Neutrophil (primary cell): Measurements from ENCODE around the gene PTPRC.

Experiments
- H3K27ac ChIP-seq: fragments of 200-600 bp; sonication (generic); 2 replicates; pipeline ENCODE4 v1.5.1; 2016; ENCODE audit warnings: mild to moderate bottlenecking, moderate library complexity
- H3K27me3 ChIP-seq: fragments of 200-600 bp; sonication (generic); 2 replicates; pipeline ENCODE4 v1.6.0; 2016; ENCODE audit warnings: mild to moderate bottlenecking
- H3K36me3 ChIP-seq: fragments of 200-600 bp; sonication (generic); 2 replicates; pipeline ENCODE4 v1.5.1; 2017
- H3K4me1 ChIP-seq, 2 experiments: fragments of 200-600 bp in 1 of 2; sonication (generic) in 1 of 2; 1 replicate in 1 of 2; 2 replicates in 1 of 2; pipeline versions ENCODE4 v1.5.1 to v1.6.1; 2013 to 2016; ENCODE audit warnings: low read depth in 1 of 2, low read length in 1 of 2, mild to moderate bottlenecking in 1 of 2, moderate library complexity in 1 of 2; ENCODE audit not compliant: control insufficient read depth in 1 of 2, insufficient read depth in 1 of 2
- H3K4me3 ChIP-seq, 2 experiments: fragments of 200-600 bp in 1 of 2; sonication (generic) in 1 of 2; 1 replicate in 1 of 2; 2 replicates in 1 of 2; pipeline ENCODE4 v1.5.1; 2013 to 2016; ENCODE audit warnings: low read depth in 1 of 2, low read length in 1 of 2, mild to moderate bottlenecking in 1 of 2, moderate library complexity in 1 of 2
- H3K9me3 ChIP-seq: fragments of 200-600 bp; sonication (generic); 2 replicates; pipeline ENCODE4 v1.5.1; 2016
- TF ChIP-seq, protein P1 (sequence below): fragments of 200-600 bp; sonication (generic); IDR thresholded peaks from 2 replicates; pipeline ENCODE4 v1.5.1; 2016; ENCODE audit warnings: antibody characterized with exemption

PTPRC gene

DNA sequence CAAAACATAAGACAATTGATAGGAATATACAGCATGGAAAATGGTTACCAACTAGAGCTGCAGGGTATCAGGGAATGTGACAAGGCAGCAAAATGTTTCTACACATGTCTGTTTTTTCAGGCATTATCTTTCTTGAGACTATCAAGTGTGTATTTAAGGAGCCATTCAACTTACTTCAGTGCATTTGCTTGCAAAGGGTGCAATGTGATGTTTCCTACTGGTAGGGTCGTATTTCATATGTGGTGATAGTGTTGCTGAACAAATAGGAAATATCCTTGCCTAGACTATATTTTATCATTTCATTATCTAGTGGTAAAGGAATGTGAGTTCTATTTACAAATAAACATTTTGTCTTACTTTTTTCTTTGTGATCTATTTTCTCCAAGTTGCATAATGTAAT lies 42.4 kb downstream of the PTPRC start:
- H3K27me3 ChIP-seq = no peaks in the 10 kb centered on the region
- H3K9me3 ChIP-seq = no peaks in the 10 kb centered on the region
- peak overlapping the region; percentile 37 to 45 for H3K4me3 ChIP-seq
- peak overlapping the region; percentile 97 for H3K27ac ChIP-seq
- TF ChIP-seq, protein P1, sequence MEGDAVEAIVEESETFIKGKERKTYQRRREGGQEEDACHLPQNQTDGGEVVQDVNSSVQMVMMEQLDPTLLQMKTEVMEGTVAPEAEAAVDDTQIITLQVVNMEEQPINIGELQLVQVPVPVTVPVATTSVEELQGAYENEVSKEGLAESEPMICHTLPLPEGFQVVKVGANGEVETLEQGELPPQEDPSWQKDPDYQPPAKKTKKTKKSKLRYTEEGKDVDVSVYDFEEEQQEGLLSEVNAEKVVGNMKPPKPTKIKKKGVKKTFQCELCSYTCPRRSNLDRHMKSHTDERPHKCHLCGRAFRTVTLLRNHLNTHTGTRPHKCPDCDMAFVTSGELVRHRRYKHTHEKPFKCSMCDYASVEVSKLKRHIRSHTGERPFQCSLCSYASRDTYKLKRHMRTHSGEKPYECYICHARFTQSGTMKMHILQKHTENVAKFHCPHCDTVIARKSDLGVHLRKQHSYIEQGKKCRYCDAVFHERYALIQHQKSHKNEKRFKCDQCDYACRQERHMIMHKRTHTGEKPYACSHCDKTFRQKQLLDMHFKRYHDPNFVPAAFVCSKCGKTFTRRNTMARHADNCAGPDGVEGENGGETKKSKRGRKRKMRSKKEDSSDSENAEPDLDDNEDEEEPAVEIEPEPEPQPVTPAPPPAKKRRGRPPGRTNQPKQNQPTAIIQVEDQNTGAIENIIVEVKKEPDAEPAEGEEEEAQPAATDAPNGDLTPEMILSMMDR = no peak
- peaks cover 9% of the 10 kb centered on the region for H3K36me3 ChIP-seq
- H3K4me1 ChIP-seq = peaks cover 99% of the 10 kb centered on the region in 2 experiments

DNA sequence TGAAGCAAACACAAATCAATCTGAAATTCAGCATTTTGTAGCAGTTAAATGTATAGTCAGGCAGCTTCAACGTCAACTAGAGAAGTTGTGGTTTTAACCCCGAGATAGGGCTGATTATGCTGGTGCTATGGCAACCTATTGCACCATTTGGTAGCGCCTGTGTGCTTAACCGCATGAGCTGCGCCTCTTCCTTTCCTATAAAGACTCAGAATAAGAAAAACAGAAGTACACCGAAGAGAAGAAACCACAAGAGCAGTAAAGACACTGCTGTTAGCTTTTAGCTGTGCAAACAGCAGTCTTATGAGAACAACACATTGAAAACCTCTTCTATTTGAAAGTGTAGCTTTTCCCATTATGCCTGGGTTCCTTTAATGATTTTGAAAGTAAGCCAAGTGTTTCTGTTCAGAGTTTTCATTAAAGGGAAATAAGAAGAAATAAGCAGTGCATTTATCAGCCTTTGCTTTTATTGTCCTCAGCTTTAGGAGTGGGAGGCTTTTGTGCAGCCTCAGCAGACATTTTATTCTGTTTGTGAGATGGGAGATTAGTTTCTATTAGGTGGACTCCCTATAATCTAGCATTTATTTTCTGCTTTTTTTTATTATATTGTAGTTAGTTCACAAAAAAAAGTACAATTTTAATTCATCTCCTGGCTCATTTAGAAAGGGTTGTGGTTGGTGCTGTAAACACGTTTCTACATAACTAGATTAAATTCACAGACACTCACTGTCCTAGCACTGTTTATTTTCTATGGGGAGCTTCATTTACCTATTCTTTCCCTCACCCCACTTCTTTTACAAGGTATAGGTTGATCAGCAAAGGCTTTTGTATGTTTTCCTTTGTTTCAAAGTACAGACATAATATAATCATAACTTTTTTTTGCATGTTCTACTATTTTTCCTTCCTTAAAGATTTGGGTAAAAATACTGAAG lies 43.3 kb downstream of the PTPRC start:
- Histone ChIP-seq H3K36me3 (peaks cover 14% of the 10 kb centered on the region), H3K9me3 (no peaks in the 10 kb centered on the region), H3K4me1 (peaks cover 99% of the 10 kb centered on the region in 2 experiments), H3K27me3 (no peaks in the 10 kb centered on the region), H3K4me3 (peak overlapping the region; percentile 45 to 46), H3K27ac (peak overlapping the region; percentile 97)
- TF ChIP-seq, protein P1 = no peak

DNA sequence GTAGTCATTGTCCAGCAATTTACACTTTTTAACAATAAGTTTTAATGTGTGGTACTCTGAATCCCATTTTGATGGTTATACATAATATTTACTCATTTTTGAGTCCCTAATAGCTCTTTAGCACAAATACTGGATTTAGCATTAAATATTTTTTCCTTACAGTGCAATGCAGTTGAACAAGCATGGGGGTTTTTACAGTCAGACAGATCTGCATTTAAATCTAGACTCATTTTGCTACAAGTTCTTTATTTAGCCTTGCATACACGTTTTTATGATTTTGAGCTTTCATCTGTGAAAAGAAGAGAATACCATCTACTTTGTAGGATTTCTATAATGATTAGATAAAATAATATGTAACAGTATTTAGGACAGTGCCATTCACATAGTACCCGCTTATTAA lies 44.0 kb downstream of the PTPRC start:
- TF ChIP-seq, protein P1 = no peak
- peaks cover 17% of the 10 kb centered on the region for H3K36me3 ChIP-seq
- peak overlapping the region; percentile 97 for H3K27ac ChIP-seq
- H3K27me3 ChIP-seq = no peaks in the 10 kb centered on the region
- H3K4me3 ChIP-seq = peak overlapping the region; percentile 45 to 46
- no peaks in the 10 kb centered on the region for H3K9me3 ChIP-seq
- peaks cover 96 to 99% of the 10 kb centered on the region in 2 experiments for H3K4me1 ChIP-seq

DNA sequence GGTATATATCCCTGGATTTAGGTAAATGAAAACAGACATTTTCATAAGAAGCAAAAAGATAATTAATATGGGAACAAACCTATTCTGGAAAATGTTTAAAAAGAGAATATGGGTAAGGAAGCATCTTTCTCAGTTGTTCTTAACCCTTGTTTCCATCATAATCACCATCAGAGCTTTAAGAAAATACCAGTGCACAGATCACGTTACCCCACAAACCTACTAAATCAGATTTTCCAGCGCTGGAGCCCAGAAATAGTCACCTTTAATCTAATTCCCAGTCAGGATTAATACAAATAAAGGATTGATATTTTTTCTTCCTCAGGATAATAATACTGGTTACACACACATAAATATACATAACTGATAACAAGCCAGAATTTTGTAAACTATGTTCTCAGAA lies 44.6 kb downstream of the PTPRC start:
- Histone ChIP-seq H3K36me3 (peaks cover 17% of the 10 kb centered on the region), H3K27ac (peak overlapping the region; percentile 97), H3K9me3 (no peaks in the 10 kb centered on the region), H3K4me3 (peak overlapping the region; percentile 45 to 46), H3K4me1 (peaks cover 91 to 99% of the 10 kb centered on the region in 2 experiments), H3K27me3 (no peaks in the 10 kb centered on the region)
- TF ChIP-seq, protein P1 = no peak

DNA sequence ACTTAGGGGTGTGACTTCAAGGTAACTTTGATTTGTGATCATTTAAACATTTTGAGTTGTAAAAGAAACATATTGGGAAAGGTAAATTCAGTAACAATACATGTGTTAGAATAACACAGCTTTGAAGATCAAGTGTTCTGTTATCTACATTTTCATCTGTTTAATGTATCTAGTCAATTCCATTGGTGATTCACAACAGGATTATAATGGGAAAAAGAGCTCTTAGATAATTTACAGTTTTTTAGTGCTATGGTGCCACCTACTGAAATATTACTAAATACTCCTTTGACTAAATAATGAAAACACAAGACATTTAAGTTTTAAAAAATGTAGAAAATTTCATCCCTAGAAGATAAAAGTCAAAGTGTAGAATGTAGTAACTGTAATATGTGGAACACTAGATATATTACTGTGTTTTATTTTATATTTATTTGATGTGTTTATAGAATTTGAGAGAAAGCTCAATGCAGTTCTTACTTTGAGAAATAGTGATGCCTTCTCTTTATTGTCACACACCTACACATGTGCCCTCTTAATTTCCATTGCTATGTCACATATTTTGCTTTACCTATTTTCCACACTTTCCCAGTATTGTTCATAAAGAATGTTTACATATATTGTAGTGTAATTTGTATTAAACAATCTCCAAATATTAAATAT lies 47.4 kb downstream of the PTPRC start:
- H3K27me3 ChIP-seq = no peaks in the 10 kb centered on the region
- H3K27ac ChIP-seq = peak overlapping the region; percentile 97
- H3K9me3 ChIP-seq = no peaks in the 10 kb centered on the region
- H3K4me1 ChIP-seq = peaks cover 67 to 92% of the 10 kb centered on the region in 2 experiments
- peaks cover 8% of the 10 kb centered on the region for H3K36me3 ChIP-seq
- peak overlapping the region in 1 of 2 experiments; percentile 45 for H3K4me3 ChIP-seq
- TF ChIP-seq, protein P1 = no peak
